NOMO-1 (cell line): ENCODE measurements around the gene B3GNT7.

Experiments used
- DNase-seq, 2 experiments: peaks; one replicate each; lab custom pipeline; 2025; ENCODE audit not compliant: unreplicated experiment in 2 of 2; lab: John Stamatoyannopoulos, UW

Gene B3GNT7

DNA sequence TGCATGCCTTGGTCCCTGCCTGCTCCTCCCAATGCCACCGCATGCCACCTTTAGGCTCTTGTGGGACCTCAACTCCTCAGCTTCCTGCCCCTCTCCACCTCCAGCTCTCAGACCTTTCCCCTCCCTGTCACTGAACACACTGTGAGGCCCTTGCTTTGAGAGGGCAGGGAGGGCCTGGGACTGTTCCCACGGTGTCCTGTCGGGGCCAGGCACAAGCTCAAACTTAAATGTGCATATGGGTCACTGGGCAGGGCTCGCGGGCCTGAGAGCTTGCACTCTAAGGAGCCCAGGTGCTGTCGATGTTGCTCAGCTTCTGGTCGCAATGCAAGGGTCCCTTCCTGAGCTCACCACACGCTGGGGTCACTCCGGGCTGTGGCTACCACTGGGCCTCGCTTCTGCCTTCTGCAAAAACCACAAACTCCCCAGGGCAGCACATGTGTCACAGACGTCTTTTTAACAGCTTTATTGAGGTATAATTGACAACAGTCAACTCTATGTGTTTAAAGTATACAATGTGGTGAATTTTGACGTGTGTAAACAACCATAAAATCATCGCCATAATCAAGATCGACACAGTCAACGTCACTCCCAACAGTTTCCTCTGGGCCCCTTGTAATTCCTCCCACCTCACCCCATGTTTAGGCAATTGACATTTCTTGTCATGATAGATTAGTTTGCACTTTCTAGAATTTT, 11.9 kb upstream of the B3GNT7 start:
- DNase-seq: peak in 1 of 2 experiments; percentile 45

DNA sequence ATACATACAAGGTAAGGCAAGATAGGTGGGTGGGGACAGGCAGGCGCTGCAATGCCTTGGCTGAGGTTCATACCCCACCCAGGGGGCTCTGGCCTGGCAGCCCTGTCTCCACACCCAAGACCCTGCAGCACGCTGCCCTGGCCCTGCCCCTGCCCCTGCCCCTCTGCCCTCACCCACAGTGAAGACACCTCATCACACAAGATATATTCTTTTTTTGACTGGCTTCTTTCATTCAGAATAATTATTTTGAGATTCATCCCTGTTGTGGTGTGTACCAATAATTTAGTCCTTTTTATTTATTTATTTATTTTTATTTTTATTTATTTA, 11.4 kb upstream of the B3GNT7 start:
- no peak for DNase-seq

- DNase-seq: no peak
Measured at GRCh38 chr2:231384970-231385369, 10.5 kb upstream of the B3GNT7 start.

DNA sequence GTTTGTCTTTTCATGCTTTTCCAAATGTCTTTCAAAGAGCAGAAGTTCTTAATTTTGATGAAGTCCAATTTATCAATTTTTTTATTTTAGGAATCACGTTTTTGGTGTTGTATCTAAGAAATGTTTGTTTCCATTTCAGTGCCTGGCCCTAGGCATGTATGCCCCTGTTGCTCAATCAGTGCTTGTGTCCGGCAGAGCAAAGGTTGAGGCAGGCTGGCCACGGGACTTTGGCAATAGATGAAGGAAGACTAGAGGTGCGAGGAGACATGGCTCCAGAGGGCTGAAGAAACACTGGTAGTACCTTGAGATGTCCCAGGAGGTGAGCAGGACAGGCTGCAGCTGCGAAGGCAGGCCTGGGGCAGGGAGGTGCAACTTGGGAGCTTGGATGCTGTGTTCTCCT, 10.1 kb upstream of the B3GNT7 start:
- no peak for DNase-seq

- no peak for DNase-seq
Measured at GRCh38 chr2:231386446-231386845, 9.1 kb upstream of the B3GNT7 start.

DNA sequence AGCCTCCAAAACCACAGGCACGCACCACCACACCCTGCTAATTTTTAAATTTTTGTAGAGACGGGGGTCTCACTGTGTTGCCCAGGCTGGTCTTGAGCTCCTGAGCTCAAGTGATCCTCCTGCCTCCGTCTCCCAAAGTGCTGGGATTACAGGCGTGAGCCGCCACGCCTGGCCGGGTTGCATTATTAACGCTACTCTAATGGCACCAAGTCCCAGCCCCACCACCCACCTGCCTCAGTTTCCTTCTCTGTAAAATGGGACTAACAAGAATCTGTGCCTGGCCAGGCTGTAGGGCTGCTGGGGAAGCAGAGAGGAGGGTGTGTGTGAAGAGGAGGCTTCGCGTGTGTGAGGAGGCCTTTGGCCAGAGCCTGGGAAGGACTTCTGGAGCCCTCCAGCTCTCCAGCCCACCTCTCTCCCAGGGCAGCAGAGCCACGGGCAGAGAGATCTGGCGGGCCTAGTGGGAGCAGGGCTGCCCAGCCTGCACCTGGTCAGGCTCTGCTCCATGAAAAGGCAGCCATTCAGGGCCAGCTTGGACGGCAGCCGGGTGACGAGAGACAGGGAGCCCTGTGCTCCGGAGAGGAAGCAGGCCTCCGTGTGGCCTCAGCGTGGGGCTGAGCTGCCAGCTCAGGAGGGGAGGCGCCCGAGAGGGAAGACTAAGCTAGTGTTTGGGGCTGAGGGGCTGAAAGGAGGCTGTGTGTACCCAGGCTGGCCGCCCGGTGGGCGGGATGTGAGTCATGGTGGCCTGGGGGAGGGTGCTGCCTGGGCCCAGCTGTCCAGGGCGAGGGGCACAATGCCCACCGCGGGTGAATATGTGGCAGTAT, 7.4 kb upstream of the B3GNT7 start:
- DNase-seq: peak; percentile 79 to 81

DNA sequence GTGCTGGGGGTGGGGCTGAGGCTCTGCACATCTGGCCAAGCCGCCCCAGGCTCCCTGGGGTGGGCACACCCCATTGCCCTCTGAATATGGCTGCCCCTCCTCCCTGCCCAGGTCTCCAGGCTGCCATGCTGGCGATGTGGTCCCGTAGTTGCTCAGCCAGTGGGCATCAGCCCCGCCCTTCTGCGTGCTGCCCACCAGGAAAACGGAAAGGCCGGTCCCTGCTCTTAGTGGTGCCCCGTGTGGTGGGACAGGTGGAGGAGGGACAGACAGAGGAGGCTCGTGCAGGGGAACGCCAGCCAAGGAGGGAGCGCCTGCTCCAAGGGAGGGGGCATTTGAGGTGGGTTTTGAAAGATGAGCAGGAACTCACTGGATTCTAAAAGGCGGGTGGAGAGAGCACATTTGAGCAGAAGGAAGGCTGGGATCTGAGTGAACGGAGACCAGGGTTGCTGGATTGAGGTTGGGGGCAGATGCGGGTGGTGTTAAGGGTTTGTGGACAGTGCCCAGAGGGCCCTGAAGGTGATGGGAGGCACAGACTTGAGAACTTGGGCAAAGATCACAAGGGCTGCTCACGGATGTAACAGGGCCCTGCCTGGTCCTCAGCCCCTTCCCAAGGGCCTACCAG, 6.7 kb upstream of the B3GNT7 start:
- no peak for DNase-seq

DNA sequence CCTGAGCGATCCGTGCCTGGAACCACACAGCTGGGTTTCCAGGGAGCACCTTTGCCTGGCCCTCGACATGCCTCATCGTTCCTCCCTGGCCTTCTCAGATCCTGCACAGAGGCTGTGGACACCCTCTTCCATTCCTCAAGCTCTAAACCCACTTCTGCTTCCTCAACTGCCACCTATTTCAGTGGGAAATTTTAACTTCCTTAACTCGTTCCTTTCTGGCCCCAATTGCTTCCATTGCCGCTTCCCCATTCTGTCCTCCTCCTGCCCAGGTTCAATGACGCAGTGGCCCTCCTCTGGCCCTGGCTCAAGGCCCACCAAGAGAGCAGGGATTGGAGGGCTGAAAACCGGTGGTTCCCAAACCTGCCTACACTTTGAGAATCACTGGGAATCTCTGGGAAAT, 4.8 kb upstream of the B3GNT7 start:
- DNase-seq: peak; percentile 51 to 65

DNA sequence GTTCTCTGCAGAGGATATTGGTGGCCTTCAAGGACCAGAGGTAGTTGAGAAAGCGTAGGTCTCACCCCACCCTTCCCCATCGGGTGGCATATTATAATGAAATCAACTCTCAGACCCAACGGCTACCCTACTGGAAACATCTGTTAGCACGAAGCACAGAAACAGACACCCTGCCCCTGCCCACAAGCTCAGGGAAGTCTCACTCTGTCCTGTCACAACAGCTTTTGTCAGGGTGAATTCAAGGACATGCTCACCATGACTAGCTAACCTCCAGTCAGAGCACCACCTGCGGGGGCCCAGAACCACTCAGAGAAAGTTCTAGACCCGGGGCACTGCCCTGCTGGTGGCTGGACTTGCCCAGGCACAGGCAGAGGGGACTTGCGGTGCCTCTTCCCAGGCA, 3.5 kb upstream of the B3GNT7 start:
- peak; percentile 92 to 94 for DNase-seq

DNA sequence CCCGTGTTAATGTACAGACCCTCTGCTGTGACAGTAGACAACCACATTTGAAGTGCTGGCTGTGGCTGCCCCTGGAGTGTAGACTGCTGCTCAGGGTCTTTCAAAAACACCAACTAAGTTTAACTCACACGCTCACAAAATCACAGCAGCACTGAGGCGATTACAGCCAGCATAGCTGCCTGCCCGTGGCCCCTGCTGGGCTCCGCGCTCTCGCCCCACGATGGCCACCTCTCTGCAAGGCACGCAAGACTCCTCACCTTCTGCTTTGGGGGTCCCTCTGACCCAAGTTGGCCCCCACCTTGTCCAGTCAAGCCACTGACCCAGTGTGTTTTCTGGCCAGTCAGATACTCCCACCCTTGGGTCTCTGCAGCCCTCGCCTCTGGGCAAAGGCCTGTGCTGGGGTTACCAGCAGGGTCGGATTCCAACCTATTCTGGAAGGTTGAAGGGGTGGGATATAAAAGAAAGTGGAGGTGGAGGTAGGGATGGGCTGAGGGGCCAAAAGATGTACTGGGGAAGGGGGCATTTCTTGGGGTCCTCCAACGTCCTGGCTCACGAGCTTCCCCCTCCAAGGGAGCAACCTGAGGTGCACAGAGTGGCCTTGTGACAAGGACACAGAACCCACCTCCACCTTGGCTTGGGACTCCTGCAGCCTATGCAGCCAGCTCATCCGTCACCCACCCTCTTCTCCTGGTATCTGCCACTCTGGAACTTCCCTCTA, 2.9 kb upstream of the B3GNT7 start:
- DNase-seq: no peak

DNA sequence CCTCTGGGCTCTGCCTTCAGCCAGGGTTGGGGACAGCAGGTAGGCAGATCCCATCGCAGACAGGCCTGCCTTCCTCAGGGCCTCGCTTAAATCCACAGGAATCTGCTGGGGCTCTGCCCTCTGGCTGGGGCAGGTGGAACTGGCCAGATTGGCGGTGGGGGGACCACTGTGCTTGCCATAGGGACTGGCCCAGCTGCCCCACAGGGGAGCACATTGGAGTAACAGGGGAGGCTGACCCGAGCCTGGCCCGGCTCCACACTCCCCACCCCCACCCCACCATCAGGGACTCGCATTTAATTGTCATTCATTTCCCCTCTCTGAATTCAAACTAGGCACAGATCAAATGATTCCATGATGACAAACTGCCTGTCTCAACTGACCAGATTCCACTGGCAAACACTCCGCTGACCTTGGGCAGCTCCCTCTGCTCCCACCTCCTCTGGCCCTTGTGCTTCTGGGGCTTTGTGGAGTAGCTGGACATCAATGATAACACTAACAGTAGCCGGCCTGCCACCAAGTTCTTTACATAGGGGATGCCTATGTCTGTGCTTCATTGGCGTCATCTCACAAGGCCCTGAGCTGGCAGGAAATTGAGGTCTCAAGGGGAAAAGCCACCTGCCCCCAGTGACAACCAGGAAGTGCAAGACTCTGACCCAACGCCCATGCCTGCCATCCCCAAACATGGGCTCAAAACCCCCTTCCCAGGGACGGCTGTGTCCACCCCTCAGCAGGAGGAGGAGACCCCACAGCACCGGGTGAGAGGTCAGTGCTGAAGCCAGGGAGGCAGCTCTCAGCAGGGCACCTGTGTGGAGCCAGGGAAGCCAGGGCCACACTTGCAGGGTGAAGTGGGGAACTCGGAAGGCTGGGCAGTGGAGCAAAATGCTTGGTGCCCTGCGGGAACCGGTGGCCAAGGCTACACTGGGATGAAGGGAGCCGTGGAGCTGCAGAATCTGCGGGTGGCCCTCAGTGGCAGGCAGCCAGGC, 2.1 kb upstream of the B3GNT7 start:
- DNase-seq: no peak

- DNase-seq: peak; percentile 55 to 64
Measured at GRCh38 chr2:231394211-231395141, 1.0 kb upstream of the B3GNT7 start.

DNA sequence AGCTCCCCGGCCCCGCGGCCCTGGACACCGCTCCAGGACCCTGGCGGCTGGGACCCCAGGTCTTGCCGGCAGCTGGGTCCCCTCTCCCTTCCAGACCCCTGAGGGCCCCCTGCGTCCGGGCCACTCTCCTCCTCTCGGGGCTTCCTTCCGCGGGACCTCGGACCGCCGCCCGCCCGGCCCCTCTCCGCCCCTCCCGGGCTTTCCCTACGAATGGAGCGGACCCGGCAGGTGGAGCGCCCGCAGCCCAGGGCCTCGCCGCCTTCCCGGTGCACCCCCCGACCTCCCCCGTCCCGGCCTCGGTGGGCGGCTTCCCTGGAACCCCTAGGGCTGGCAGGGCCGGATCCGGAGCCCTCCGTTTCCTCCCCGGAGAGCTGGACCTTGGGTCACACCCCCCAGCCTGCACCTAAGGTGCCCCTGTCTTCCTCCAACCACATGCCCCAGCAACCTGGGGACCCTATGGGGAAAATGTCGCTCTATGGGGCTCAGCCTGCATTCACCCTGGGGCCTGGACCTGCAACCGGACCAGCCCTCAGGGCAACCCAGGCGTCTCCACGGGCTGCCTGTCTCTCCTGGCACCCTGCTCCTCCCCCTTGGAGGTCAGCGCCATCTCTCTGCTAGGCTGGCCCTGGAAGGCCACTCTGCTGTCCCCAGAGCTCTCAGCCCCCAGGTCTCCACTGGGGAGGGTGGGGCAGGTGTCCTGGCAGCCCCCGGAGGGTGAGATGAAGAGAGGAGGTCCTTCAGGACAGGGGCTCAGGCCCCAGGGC, 730 bp downstream of the B3GNT7 start:
- DNase-seq: no peak

DNA sequence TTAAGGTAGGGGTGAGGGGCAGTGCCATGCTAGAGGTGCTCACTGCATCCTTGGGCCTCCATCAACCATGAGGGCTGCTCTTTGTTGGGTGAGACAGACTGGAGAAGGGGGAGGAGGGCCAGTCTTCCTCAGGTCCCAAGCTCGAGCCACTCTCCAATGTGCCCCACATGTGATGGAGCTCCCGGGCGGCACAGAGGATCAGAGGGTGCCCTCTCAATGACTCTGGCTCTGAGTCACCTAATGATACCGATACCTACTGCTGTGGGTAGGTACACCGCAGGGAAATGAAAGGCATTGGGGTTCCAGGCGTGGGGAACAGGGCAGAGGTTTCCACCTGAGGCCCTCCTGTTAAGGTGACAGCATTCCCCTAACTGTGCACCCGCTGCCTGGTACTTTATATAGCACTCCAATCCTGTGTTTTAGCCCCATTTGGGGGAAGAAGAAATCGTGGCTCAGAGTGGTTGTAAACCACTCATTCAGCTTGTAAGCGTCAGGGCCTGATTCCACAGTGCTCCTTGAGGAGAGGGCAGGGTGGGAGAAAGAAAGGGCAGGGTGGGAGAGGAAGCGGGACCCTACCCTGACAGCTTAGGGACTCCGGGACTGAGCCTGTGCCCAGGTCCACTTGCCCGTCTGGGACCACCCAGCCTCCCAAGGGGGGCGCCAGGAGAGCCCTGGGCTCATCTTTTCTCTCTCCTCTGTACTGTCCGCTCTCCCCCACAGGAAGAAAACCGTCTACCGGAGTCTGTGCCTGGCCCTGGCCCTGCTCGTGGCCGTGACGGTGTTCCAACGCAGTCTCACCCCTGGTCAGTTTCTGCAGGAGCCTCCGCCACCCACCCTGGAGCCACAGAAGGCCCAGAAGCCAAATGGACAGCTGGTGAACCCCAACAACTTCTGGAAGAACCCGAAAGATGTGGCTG, 1.8 kb downstream of the B3GNT7 start:
- no peak for DNase-seq

- no peak for DNase-seq
Measured at GRCh38 chr2:231397928-231398294, 2.4 kb downstream of the B3GNT7 start.

- DNase-seq: no peak
Measured at GRCh38 chr2:231398585-231398984, 3.1 kb downstream of the B3GNT7 start.

- no peak for DNase-seq
Measured at GRCh38 chr2:231399046-231399852, 3.7 kb downstream of the B3GNT7 start.
